Measurements from ENCODE around the gene CEBPA.

DNA sequence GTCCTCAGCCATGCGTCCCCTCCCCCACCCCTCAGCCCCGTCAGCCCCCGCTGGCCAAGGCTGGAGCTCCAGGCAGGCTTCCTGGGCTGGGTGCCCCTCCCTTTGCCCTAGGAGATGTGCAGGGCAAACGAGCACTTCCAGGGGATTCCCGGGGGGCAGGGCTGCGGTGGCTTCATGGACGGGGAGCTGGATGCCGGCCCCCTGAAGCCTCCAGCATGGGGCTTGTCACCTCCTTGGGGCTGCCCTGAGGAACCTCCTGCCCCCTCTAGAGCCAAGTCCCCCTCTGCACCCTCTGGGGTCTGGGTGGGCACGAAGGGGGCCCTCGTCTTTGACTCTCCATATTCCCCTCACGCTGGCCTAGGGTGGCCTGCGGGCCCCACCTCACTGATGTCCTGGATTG, 51.3 kb downstream of the CEBPA start:
- TF ChIP-seq, protein P1, sequence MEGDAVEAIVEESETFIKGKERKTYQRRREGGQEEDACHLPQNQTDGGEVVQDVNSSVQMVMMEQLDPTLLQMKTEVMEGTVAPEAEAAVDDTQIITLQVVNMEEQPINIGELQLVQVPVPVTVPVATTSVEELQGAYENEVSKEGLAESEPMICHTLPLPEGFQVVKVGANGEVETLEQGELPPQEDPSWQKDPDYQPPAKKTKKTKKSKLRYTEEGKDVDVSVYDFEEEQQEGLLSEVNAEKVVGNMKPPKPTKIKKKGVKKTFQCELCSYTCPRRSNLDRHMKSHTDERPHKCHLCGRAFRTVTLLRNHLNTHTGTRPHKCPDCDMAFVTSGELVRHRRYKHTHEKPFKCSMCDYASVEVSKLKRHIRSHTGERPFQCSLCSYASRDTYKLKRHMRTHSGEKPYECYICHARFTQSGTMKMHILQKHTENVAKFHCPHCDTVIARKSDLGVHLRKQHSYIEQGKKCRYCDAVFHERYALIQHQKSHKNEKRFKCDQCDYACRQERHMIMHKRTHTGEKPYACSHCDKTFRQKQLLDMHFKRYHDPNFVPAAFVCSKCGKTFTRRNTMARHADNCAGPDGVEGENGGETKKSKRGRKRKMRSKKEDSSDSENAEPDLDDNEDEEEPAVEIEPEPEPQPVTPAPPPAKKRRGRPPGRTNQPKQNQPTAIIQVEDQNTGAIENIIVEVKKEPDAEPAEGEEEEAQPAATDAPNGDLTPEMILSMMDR (IDR thresholded peaks at IDR 0.05; ENCODE audit: poor library complexity), result no peak
- no peak for TF ChIP-seq EZH2phosphoT487 (IDR thresholded peaks at IDR 0.05; ENCODE audit: low read depth, severe bottlenecking, unreplicated experiment)

Data from hepatocyte (in vitro differentiated cells).